HG03558 (cell line): ENCODE data around the gene ZNF581.

Experiments used
- ATAC-seq: cut with Tn5 transposase; IDR thresholded peaks from one replicate; pipeline ENCODE4 v1.9.1; 2021; ENCODE audit warnings: moderate number of reproducible peaks; ENCODE audit not compliant: unreplicated experiment; ENCODE audit errors: extremely low read depth

Gene ZNF581, protein sequence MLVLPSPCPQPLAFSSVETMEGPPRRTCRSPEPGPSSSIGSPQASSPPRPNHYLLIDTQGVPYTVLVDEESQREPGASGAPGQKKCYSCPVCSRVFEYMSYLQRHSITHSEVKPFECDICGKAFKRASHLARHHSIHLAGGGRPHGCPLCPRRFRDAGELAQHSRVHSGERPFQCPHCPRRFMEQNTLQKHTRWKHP

DNA sequence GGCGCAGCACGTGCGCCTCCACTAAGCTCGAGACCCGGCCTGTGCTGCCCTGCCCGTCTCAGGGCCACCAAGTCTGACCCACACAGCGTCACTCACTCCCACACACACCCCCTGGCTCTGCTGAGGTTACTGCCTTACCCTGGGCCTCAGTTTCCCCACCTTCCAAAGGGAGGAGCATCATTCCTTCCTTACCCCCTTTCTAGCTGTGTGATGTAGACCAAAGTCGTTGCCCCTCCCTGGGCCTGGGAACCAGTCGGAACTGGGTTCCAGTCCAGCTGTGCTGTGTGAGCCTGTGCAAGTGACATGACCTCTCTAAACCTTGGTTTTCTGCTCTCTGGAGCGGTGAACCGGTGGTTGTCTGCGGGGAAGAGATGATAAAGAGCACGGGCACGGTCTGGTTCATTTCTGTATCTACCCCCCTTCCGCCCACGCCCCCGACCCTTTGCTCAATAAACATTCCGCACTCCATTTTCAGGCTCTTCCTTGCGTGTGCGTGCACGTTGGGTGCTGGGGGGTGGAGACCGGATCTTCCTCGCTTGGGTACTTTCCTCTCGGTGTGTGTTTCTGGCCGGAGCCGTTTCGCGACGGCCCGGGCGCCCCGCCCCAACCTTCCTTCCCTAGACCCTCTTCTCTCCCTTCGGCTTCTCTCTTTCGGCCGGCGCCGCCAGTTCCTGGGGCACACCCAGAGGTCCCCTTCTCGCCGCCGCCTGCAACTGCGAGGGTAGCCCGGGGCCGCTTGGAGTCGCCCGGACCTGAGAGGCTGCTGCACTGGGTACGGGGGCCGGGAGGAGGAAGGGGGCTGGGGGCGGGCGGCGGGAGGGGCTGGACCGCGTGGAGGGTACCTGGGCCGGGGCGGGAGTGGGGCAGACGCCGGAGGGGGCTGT, at the start of gene ZNF581:
Gene ZNF581 (plus strand): TSS at position 647 of the 884 bp plus-strand sequence. CDS start 923 bp downstream, outside the sequence.
- no peak for ATAC-seq

DNA sequence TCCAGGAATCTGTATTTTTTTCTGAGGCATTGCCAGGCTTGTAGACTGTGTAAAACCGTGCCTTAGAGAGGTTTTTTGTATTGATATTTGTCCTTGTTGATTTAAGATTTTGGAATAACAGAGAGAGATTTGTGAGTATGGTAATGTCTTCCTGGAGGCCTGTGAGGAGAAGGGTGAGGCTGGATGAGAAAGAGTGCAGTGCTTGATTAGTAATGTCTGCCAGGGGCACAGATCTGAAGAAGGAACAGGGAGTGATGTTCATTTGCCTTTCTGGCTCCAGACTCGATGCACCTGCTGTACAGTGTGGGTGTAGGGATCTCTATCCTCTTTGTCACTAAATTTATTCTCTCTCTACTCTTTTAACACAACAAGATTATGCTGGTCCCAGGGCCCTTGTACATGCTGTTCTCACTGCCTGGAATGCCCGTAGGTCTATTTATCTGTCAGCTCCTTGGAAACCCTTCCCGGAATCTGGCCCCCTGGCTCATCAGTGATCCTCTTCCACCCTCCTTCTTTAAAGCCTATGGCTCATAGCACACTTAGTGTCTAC, 48.4 kb upstream of the ZNF581 start:
- no peak for ATAC-seq

DNA sequence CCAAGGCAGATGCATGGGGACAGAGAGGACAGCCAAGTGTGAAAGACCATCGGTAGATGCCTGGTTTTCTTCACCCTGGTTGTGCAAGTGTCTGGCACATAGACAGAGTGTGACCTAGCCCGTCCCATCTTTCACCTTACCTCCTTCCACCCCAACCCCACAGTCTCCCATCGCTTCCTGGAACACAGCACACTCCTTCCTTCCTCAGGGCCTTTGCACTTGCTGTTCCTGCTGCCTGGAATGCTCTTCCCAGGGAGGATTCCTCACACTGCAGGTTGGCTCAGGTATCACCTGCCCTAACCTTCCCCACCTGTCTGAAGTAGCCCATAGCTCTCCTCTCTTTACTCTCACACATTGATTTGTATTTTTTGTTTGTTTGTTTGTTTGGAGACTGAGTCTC, 47.1 kb upstream of the ZNF581 start:
- no peak for ATAC-seq

DNA sequence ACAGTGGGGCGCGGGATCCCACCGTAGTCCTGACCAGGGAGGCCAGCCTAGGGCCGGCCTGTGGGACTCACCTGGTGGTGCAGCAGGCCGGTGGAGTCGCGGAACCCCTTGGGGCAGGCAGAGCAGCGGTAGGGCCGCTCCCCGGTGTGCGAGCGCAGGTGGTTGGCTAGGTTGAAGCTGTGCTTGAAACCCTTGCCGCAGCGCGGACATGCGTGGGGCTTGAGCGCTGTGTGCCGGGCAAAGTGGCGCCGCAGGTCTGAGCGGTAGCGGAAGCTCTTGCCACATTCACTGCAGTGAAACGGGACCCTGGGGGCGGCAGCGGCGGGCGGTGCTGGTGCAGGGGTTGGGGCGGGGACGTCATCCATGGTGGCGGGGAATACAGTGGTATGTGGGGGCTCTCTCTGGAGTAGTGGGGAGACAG, 45.9 kb upstream of the ZNF581 start:
- no peak for ATAC-seq

DNA sequence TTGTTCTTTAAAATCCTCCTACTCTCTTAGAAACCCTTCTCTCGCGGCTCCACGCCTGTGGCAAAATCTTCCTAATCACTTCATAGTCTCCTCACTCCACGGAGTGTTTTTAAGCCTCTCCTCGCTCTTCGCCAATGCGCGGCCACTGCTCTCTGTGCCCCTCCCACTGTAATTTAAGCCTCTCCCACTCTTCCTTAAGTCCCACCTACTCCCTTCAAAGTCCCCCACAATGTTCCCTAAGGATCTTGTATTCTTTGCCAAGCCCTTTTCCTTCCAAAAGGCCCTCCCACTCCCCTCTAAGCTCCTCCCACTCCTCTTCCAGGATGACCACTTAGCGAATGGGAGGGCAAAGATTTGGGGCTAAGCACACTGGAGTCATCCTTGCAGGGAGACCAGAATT, 45.4 kb upstream of the ZNF581 start:
- ATAC-seq: no peak

DNA sequence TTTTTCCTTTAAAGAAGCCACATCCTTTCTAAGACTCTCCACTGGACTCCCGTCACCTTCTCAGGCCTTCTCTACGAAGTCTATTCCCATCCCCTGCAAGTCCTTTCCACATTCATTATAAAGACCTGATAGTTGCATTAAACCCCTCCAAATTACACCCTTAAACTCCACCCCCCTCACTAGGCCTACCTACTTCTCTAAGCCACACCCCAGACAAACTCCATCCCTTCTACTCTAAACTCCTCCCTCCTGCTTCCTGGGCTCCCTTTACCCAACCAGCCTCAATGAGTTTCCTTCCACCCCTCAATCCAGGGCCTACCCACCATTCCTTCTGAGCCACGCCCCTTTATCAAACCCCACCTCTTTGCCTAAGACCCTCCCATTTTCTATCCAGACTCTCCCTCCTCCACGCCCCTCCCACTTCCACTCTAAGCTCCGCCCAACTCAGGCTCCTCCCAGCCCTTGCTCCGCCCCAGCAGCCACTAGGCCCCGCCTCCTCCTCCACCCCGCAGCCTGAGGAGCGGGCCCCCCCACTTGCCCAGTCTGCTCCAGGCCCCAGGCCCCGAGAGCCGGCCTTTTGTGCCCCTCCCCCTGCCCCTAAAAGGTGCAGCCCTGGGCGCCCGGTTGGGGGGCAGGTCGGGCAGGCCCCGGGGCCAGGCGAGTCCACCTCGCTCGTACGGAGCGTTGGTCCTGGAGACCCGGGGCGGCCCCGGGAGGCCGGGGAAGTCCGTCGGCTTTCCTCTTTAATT, 44.6 kb upstream of the ZNF581 start:
- ATAC-seq: peak; percentile 19

DNA sequence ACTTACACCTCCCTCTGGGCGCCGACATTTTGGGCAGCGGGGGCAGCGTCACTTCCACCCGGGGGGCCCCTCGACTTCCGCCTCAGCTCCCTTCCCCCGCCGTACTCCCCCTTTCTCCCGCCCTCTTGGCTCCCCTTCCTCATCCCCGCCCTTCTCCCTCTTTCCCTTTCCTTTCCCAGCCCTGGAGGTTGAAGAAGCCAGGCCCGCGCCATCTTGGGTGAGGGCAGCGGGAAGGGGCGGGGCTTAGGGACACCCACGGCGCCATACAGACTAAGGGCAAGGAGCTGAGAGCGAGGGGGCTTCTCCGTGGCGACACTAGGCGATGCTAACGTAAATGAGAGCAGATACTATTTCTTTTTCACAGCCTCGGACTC, 44.0 kb upstream of the ZNF581 start, which contains the start of gene FIZ1:
Gene FIZ1 (minus strand): TSS at position 50 of the 374 bp plus-strand sequence. CDS start 1,652 bp downstream, outside the sequence.
- peak; percentile 24 for ATAC-seq

DNA sequence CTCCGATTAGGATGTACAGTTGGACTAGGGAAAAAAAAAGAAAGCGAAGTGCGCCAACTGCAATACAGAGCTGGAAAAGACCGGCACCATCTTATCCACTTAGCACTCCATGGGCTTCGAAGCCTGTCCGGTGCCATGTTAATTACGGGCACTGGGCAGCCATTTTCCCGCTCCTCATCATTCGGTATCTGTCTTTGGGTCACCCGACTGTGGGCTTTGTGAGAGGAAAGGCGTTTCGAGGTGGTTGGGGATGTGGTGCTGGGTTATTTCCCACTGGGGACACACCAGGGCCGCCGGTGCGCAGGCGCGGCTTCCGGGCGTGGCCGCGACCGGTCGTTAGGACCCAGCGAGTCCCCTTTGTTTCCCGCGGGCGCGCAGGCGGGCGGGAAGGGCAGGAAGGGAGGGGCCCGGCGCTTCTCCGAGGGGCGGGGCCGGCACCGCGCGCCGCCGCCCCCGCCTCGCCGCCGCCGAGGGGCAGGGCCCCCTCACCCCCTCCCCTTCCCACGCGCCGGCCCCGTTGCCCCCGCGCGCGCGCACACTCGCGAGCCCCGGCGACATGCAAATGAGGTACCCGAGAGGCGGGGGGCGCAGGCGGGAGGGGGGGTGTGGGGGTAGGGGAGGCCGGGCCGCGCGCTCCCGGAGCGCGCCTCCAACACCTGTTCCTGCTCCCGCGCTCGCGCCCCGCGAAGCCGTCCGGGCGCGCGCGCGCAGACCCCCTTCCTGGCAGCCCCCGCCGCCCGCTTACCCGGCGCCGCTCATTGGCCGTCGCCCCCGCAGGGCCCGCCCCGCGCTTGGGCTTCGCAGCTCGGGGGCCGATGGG, 43.4 kb upstream of the ZNF581 start, which contains the start of gene ZNF524:
Gene ZNF524 (plus strand): TSS at position 447 of the 820 bp plus-strand sequence. CDS start 1,825 bp downstream, outside the sequence.
- peak; percentile 20 for ATAC-seq

DNA sequence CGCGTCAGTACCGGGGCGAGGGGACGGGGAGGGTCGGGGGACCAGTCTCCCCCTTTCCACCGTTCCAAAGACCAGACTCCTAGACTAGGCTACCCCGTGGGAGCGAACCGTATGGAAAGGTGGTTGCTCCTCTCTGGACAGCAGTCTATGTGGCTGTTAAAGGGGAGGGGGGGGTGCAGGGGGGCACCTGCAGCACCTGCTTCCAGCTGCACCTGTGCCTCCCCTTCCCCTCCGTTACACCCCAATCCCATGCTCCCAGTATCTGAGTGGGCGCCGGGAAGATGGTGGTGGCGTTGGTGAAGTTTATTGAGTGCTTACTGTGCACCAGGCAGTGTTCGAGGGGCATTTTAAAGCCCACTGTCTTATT, 42.8 kb upstream of the ZNF581 start:
- no peak for ATAC-seq

DNA sequence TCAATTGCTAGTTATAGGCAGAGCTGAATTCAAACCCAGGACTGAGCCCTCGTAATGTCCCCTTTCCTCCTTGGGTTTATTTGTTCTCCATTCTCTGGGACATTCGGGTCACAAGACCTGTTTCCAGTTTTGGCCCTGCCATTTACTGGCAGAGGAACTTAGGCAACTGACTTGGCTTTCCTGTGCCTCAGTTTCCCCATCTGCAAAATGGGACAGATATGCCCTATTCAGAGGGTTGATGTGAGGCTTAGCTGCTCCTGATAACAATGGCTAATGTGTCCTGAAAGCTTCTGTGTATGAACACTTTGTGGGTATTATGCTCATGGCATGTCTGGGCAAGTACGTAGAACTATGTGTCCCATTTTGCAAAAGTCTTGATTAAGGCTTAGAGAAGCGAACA, 42.4 kb upstream of the ZNF581 start:
- ATAC-seq: no peak

DNA sequence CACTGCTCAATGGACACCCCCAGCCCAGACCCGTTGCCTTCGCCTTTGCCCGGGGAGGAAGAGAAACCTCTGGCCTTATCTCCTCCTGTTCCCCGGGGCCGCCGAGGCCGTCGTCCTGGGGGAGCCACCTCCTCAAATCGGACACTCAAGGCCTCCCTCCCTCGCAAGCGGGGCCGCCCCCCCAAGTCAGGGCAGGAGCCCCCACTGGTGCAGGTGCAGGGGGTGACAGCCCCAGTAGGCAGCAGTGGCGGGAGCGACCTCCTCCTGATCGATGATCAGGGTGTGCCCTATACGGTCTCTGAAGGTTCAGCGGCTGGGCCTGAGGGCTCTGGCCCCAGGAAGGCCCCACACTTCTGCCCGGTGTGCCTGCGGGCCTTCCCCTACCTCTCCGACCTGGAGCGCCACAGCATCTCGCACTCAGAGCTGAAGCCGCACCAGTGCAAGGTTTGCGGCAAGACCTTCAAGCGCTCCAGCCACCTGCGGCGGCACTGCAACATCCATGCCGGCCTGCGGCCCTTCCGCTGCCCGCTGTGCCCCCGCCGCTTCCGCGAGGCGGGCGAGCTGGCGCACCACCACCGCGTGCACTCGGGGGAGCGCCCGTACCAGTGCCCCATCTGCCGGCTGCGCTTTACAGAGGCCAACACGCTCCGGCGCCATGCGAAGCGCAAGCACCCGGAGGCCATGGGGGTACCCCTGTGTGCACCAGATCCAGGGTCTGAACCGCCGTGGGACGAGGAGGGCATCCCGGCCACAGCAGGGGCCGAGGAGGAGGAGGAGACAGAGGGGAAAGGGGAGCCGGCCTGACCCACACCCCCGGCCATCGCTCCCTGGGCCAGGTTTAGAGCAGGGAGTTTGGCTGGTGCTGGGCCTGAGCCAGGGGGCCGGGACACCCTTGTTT, 41.1 kb upstream of the ZNF581 start:
- no peak for ATAC-seq

DNA sequence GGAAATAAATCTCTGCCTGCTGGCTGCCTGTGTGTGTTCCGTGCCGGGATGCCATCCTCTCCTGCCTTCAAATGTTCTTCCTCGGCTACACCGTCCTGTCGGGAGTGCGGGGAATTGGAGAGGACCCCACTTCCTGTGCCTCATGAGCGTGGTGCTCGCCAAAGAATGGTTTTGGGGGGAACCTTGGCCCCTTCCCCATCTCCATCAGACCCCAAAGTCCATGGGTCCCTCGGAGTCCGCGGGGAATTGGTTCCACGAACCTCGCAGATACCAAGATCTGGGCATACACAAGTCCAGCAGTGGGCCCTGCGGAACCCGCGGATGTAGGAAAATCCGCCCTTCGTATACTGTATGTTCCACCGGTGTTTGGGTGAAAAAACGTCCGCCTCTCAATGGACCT, 40.3 kb upstream of the ZNF581 start:
- ATAC-seq: no peak

DNA sequence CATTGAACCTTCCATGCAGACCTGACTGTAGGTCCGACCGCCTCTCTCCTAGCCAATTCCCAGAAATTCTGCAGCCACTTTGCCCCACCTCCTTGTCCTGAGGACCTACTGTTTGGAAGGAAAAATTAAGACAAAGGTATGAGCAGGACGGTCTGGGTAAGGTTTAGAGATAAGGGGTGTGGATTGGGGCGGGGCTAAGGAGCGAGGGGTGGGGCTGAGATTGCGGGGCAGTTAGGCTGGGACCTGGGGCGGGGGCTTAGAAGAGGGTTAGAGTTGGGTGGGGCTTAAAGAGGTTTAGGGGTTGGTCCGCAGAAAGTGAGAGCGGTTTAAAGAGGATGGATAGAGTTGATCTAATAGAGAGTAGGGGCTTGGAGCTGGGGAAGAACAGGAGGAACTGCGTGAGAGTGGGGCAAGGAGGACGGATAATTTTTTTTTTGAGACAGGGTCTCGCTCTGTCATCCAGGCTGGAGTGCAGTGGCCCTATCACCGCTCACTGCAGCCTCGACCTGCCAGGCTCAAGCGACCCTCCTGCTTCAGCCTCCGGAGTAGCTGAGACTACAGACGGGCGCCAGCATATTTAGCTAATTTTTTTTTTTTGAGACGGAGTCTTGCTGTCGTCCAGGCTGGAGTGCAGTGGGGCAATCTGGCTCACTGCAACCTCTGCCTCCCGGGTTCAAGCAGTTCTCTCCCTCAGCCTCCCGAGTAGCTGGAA, 39.7 kb upstream of the ZNF581 start:
- no peak for ATAC-seq

DNA sequence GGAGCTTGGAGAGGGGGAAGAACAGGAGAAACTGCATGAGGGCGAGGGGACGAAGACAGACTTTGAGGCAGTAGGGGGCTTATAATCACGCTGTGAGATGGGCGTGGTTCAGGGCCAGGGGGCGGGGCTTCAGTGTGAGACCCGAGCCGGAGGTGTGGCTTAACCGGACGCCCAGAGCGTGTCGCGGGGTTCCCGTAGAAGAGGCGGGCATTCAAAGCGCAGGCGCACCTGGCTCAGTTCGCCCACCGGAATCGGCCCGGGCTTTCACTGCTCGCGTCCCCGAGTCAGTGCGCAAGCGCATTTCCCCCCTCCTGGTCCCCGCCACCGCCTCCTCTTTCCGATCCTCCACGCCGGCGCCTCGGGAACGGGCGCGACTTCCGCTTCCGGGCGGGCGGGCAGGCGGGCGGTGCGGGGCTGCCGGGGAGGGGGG, 38.2 kb upstream of the ZNF581 start:
- peak; percentile 30 for ATAC-seq

DNA sequence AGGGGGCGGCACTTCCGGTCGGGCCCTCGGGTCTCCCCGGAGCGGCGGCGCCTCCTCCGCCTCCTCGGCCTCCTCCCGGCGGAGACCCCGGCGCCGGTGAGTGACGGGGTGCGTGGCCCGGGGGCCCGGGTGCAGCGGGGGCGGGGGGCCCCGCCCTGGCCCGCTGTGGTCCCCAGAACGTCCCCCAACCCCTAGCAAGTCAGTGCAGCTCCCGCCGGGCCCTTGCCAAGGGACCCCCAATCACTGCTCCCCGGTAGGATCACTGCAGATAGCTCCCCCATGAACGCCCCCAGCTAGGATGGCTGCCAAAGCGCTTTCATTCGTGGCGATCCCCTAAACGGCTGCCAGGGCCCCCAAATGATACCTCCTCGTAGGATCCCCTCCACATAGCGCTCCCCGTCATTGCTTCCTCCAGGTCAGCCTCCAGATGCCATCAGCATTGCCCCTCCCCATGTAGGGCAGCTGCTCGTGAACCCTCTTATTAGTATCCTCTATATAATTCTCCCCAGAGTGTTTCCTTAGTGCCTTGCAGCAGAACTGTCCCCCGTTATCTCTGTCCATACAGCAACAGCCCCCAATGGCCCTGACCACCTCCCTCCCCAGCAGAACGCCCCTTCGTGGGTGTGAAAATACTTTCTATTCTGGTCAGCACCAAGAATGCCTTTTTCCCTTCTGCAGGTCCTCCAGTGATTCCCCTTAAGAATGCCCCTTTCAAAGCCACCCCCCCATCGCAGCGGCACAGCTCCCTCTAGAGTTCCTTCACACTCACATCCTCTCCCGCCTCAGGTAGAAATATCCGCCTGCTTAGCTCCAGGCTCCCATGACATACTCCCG, 37.6 kb upstream of the ZNF581 start, which contains the start of gene ZNF865:
Gene ZNF865 (plus strand): TSS at position 11 of the 834 bp plus-strand sequence. CDS start 7,972 bp downstream, outside the sequence.
- no peak for ATAC-seq

DNA sequence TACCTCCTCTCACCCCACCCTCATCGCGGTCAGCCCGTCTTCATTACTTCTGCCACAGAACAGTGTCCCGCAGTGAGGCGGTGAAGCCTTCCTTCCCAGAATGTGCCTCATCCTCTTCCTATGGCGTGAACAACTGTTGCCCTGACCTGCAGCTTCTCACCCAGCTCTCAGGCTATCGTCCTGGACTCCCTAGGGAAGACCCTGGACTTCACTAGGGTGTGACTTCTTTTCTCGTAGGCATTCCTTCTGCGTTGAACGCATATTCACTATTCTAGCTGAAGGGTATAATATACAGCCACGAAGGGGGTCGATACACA, 37.0 kb upstream of the ZNF581 start:
- no peak for ATAC-seq

DNA sequence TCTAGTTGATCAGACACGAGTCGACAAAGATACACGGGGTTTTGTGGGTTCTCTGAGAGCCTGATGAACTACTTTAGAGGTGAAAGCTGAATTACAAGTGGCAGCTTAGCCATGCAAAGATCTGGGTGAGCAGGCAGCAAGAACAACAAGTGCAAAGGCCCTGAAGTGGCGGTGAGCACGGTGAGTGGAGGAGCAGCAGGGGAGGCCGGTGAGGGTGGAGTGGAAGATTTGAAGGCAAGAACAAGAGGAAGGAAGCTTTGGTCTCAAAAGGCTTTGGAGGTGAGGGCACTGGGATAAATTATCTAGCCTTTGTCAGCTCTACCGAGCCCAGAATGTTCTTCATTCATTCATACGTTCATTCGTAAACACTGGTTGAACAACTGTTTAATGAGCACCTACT, 36.6 kb upstream of the ZNF581 start:
- ATAC-seq: no peak
